GM21717 (cell line): ENCODE data around the gene CALM3.
"Not testable (repeated sequence)": the region's sequence is repeated elsewhere in the genome, so short reads cannot be mapped to it uniquely, and the experiment has no call there.

Experiments
- ATAC-seq: cut with Tn5 transposase; IDR thresholded peaks from one replicate; pipeline ENCODE4 v1.9.1; 2021; ENCODE audit warnings: mild to moderate bottlenecking, moderate library complexity; ENCODE audit not compliant: unreplicated experiment

CALM3 gene

DNA sequence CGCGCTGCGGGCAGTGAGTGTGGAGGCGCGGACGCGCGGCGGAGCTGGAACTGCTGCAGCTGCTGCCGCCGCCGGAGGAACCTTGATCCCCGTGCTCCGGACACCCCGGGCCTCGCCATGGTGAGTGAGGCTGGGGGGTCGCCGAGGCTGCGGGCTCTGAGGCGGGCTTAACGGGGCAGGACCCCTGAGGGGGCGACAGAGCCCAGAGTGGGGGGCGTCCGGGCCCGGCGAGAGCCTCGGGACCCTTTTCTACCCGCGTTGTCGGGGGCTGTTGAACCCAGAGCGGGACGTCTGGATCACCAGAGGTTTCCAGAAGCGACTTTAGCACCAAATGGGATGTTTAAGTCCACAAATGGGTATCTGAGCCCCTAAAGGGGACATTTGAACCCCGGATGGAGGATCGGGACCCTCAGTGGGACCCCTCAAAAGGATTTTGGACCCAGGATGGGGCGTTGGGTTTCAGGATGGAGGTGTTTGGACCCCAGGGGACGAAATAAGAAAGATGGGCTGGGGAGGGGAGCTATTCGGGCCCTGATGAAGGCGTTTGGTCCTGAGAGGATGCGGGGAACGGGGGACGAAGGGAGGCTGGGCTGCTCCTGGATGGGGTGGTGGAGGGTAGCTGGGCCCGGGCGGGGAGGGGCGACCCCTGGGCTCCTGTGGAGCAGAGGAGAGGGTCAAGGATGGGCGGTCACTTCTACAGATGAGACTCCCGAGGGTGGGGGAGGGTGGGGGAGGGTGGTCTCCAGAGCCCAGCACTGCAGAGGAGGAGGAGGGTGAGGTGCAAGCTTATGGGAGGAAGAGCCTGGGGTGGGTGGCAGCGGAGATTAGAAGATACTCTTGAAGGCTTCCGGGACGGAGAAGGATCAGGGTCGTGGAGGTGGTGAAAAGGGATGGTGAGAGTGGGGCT lies at the start of gene CALM3:
CALM3 (plus strand) TSS at position 13 of the 907 bp plus-strand sequence; CDS start at position 118, 105 bp downstream.
- no peak for ATAC-seq

- ATAC-seq: no peak
Observed at GRCh38 chr19:46552891-46553290, 48.2 kb upstream of the CALM3 start.

GRCh38 chr19:46554161-46554560 lies 47.0 kb upstream of the CALM3 start:
- no peak for ATAC-seq

- no peak for ATAC-seq
Observed at GRCh38 chr19:46555628-46556280, 45.4 kb upstream of the CALM3 start.

GRCh38 chr19:46556471-46556870 lies 44.7 kb upstream of the CALM3 start:
- not testable (repeated sequence) for ATAC-seq

GRCh38 chr19:46559203-46559602 lies 41.9 kb upstream of the CALM3 start:
- ATAC-seq: no peak

DNA sequence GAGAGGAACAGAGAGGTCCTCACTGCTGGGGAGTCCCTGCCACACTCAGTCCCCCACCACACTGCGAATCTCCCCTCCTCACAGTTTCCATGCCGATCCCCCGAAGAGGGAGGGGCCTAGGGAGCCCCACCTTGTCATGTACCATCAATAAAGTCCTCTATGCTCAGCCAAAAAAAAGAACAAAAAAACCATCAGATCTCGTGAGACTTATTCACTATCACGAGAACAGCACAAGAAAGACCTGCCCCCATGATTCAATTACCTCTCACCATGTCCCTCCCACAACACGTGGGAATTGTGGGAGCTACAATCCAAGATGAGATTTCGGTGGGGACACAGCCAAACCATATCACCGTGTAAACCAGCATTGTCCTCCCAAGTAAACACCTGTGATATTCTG lies 41.5 kb upstream of the CALM3 start:
- ATAC-seq: not testable (repeated sequence)

DNA sequence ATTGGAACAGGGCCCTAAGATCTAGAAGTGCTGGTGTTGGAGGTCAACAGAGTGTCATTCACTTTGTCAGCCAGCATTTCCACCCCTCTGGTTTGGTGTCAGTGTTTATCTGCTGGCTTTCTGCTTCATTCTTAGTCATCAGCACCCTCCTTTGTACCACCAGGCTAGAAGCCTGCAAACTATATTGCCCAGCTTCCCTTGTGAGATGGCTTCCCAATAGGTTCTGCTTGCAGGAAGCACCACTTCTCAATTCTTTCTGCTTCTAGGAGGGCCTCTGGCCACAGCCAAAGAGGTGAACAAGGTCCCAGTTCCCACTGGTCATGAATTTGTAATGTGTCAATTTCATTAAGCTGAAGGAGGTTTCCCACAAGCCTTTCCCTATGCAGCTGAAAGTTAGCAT lies 36.4 kb upstream of the CALM3 start:
- no peak for ATAC-seq

DNA sequence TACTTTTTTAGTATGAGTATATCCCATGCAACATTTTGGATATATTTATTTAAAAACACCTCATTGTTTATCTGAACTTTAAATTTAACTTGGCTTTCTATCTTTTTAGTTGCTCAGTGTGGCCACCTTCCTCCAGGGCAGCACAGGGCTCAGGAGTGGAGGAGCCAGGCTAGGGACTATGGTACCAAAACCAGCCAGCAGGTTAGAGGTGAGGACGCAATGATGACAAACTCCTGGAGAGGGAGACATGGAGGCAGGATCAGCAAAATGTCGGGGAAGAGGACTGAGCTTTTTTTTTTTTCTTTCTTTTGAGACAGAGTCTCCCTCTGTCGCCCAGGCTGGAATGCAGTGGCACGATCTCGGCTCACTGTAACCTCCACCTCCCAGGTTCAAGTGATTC lies 29.6 kb upstream of the CALM3 start:
- no peak for ATAC-seq

GRCh38 chr19:46573679-46574498 lies 27.2 kb upstream of the CALM3 start:
- no peak for ATAC-seq

DNA sequence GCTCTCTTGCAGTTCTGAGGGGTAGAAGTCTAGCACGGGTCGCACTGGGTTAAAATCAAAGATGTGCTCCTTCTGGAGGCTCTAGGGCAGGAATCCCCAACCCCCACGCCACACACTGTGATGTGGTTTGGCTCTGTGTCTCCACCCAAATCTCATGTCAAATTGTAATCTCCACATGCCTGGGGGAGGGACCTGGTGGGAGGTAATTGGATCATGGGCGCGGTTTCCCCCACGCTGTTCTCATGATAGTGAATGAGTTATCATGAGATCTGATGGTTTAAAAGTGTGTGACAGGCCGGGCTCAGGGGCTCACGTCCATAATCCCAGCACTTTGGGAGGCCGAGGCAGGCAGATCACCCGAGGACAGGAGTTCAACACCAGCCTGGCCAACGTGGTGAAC lies 26.6 kb upstream of the CALM3 start:
- ATAC-seq: no peak

GRCh38 chr19:46578450-46578849 lies 22.7 kb upstream of the CALM3 start:
- ATAC-seq: no peak

GRCh38 chr19:46579361-46579879 lies 21.7 kb upstream of the CALM3 start:
- ATAC-seq: no peak

DNA sequence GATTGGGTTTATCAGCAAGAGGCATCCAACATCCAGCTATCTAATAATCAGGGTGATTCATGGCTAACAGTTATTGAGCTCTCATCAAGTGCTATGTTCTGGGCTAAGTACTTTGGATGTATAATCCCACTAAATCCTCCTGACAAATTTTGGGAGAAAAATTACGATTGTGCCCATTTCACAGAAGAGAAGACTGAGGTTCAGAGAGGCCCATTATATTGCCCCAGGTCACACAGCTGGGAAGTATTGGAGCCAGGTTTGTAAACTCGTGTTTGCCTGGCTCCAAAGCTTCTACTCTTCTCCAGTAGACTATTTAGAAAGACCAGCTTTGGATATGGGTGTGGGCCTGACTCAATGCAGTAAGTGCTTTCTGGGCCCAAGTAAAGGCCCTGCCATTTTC lies 20.9 kb upstream of the CALM3 start:
- no peak for ATAC-seq

GRCh38 chr19:46585539-46585938 lies 15.6 kb upstream of the CALM3 start:
- ATAC-seq: no peak

DNA sequence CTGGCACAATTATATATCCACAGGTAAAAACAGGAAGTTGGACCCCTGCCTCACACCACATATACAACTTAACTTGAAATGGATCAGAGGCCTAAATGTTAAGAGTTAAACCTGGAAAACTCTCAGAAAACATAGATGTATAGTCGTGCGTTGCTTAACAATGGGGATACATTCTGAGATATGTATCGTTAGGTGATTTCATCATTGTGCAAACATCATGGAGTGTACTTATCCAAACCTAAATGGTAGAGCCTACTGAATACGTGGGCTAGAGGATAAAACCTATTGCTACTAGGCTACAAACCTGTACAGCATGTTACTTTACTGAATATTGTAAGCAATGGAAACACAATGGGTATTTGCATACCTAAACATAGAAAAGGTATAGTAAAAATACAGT lies 14.8 kb upstream of the CALM3 start:
- ATAC-seq: no peak

DNA sequence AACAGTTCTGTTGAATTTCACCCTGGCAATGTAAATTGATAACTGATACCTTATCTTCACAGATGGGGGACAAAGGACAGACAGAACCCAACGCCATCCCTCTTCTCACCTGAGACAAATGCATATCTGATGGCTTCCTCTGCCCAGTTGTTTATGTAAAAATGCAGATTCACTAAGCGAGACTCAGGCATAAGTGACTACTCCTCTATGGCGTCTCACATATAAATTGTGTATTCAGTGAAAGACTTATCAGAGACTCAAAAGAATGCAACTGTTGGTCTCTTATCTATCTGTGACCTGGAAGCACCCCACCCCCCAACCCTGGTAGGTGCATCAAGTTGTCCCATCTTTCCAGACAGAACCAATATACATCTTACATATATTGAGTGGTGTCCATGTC lies 13.3 kb upstream of the CALM3 start:
- no peak for ATAC-seq

DNA sequence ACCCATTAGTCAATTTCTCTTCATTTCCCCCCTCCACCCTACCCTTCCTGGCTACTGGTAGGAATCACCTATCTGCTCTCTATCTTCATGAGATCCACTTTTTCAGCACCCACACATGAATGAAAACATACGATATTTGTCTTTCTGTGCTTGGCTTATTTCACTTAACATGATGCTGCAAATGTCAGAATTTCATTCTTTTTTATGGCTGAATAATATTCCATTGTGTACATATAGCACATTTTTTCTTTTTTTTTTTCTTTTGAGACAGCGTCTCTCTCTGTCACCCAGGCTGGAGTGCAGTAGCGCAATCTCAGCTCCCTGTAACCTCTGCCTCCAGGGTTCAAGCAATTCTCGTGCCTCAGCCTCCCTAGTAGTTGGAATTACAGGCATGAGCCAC lies 9.9 kb upstream of the CALM3 start:
- ATAC-seq: no peak

GRCh38 chr19:46591870-46592269 lies 9.3 kb upstream of the CALM3 start:
- ATAC-seq: no peak

GRCh38 chr19:46596008-46596407 lies 5.1 kb upstream of the CALM3 start:
- no peak for ATAC-seq

DNA sequence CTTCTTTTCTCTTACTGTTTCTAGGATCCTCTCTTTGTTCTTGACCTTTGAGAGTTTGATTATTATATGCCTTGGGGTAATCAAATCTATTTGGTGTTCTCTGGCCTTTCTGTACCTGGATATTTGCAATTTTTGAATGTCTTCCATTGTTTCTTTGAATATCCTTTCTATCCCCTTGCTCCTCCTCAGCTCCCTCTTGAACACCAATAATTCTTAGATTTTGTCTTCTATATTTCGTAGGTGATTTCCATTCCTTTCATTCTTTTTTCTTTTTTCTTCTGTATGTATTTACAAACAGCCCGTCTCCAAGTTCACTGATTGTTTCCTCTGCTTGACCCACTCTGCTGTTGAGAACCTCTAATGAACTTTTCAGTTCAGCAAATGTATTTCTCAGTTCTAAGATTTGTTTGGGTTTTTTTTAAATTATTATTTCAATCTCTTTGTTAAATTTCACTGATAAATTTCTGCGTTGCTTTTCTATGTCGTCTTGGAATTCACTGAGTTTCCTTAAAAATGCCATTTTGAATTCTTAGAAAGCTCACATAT lies 2.7 kb upstream of the CALM3 start:
- ATAC-seq: no peak
